GM12878 (cell line): ENCODE measurements around the gene RTL9. TPM values are rescaled to one million over a fixed set of nuclear protein-coding genes. Genes with fewer than 3 reads are reported as not detected.

Source experiments
- ATAC-seq: fragments of 200-7000 bp; cut with Tn5 transposase; 3 replicates; pipeline ENCODE4 v1.9.1; 2020; ENCODE audit warnings: mild to moderate bottlenecking, moderate library complexity
- BruUV-seq: library from RNA; stranded (reverse); fragments of 400-500 nt; replicated peaks from 2 replicates; lab custom pipeline; 2021; lab: Mats Ljungman, UMichigan
- CTCF ChIA-PET: fragments of 300-600 bp; sonication (Branson Sonifier 250); formaldehyde crosslinking; extraction: SDS; loops from one replicate; lab custom pipeline; 2021; ENCODE audit warnings: inconsistent platforms; lab: Yijun Ruan, JAX
- POLR2A ChIA-PET: fragments of 350-600 bp; formaldehyde crosslinking; extraction: SDS; loops from one replicate; lab custom pipeline; 2021; ENCODE audit warnings: inconsistent platforms; lab: Charles Lee
- RAD21 ChIA-PET: fragments of 300-600 bp; sonication (Branson Sonifier 250); formaldehyde crosslinking; loops from one replicate; lab custom pipeline; 2023; ENCODE audit warnings: antibody characterized with exemption; ENCODE audit not compliant: unreplicated experiment; lab: Charles Lee
- SMC1A ChIA-PET: fragments of 300-600 bp; sonication (Branson Sonifier 250); formaldehyde crosslinking; loops from one replicate; lab custom pipeline; 2023; ENCODE audit not compliant: unreplicated experiment, uncharacterized antibody; lab: Charles Lee
- DNase-seq: peaks from one replicate; pipeline ENCODE4 v3.0.0-alpha.2; 2011; ENCODE audit warnings: low read depth, low spot score
- FAIRE-seq: peaks from 3 replicates; lab custom pipeline; 2011; peaks lifted over from hg19 to GRCh38; lab: Jason Lieb, UNC
- H2AFZ ChIP-seq: 2 replicates; pipeline ENCODE4 v1.6.0; 2011; ENCODE audit warnings: low read depth, low read length, control low read depth; ENCODE audit not compliant: control insufficient read depth
- H3K27ac ChIP-seq: 2 replicates; pipeline ENCODE4 v1.5.1; 2011; ENCODE audit warnings: control low read depth; ENCODE audit not compliant: control insufficient read depth, insufficient read depth
- H3K27me3 ChIP-seq, 2 experiments: replicated peaks in 1 of 2; 2 replicates each; pipeline versions ENCODE4 v1.6.0 to v1.6.1; 2011; ENCODE audit warnings: low read length in 1 of 2; ENCODE audit not compliant: control insufficient read depth in 2 of 2, insufficient read depth in 2 of 2
- H3K36me3 ChIP-seq, 2 experiments: 2 replicates each; pipeline ENCODE4 v1.5.1; 2011; ENCODE audit warnings: low read length in 1 of 2; ENCODE audit not compliant: control insufficient read depth in 2 of 2, insufficient read depth in 2 of 2
- H3K4me1 ChIP-seq: 2 replicates; pipeline ENCODE4 v1.6.1; 2011; ENCODE audit warnings: mild to moderate bottlenecking, low read length, moderate library complexity, mixed read lengths; ENCODE audit not compliant: control insufficient read depth, insufficient read depth
- H3K4me2 ChIP-seq: 2 replicates; pipeline ENCODE4 v1.6.0; 2011; ENCODE audit warnings: control low read depth; ENCODE audit not compliant: control insufficient read depth, insufficient read depth
- H3K4me3 ChIP-seq: fragments of 200-600 bp; sonication (generic); 2 replicates; pipeline ENCODE4 v1.5.1; 2016
- H3K79me2 ChIP-seq: 2 replicates; pipeline ENCODE4 v1.6.0; 2011; ENCODE audit warnings: low read length; ENCODE audit not compliant: control insufficient read depth, insufficient read depth
- H3K9ac ChIP-seq: 2 replicates; pipeline ENCODE4 v1.8.0; 2011; ENCODE audit warnings: low read length, control low read depth, mixed read lengths; ENCODE audit not compliant: control insufficient read depth, insufficient read depth
- H3K9me3 ChIP-seq: replicated peaks from 3 replicates; pipeline ENCODE4 v1.5.1; 2011; ENCODE audit warnings: mild to moderate bottlenecking, low read length; ENCODE audit not compliant: control insufficient read depth, insufficient read depth
- H4K20me1 ChIP-seq: 2 replicates; pipeline ENCODE4 v1.6.0; 2011; ENCODE audit not compliant: control insufficient read depth, insufficient read depth
- CBX5 ChIP-seq: sonication (generic); IDR thresholded peaks from 2 replicates; pipeline ENCODE4 v1.6.1; 2016; ENCODE audit warnings: low read depth, moderate library complexity, mild to moderate bottlenecking, inconsistent platforms
- EP300 ChIP-seq, 2 experiments: fragments of 150-350 bp in 1 of 2; IDR thresholded peaks; 2 replicates each; pipeline ENCODE4 v1.6.1; 2011 to 2012; ENCODE audit warnings: low read depth in 2 of 2, low read length in 2 of 2, borderline replicate concordance in 1 of 2, improper control_type of control experiment in 1 of 2, inconsistent platforms in 1 of 2; ENCODE audit not compliant: control insufficient read depth in 1 of 2
- HCFC1 ChIP-seq: fragments of 150-350 bp; IDR thresholded peaks from 2 replicates; pipeline ENCODE4 v1.6.1; 2014; ENCODE audit warnings: low read length
- HDAC6 ChIP-seq: fragments of 200-600 bp; sonication (generic); IDR thresholded peaks from one replicate; pipeline ENCODE4 v1.8.0; 2017; ENCODE audit warnings: antibody characterized with exemption; ENCODE audit not compliant: unreplicated experiment
- NRF1 ChIP-seq: conservative IDR thresholded peaks from 2 replicates; pipeline ENCODE4 v1.6.1; 2011; ENCODE audit warnings: mild to moderate bottlenecking, low read depth, low read length, improper control_type of control experiment
- SIN3A ChIP-seq: IDR thresholded peaks from 2 replicates; pipeline ENCODE4 v1.6.1; 2012; ENCODE audit warnings: low read depth, low read length, improper control_type of control experiment
- SPI1 ChIP-seq: IDR thresholded peaks from 2 replicates; pipeline ENCODE4 v1.6.1; 2011; ENCODE audit warnings: low read depth, mild to moderate bottlenecking, low read length, moderate library complexity, borderline replicate concordance; ENCODE audit not compliant: insufficient read depth
- SUZ12 ChIP-seq: fragments of 200-600 bp; sonication (generic); IDR thresholded peaks from one replicate; pipeline ENCODE4 v1.6.1; 2018; ENCODE audit warnings: antibody characterized with exemption, mild to moderate bottlenecking; ENCODE audit not compliant: unreplicated experiment
- ZBTB11 ChIP-seq: fragments of 450-650 bp; formaldehyde crosslinking; IDR thresholded peaks from 2 replicates; pipeline ENCODE4 v1.5.0; 2022; ENCODE audit warnings: mild to moderate bottlenecking, missing genetic modification characterization
- ZNF217 ChIP-seq: fragments of 450-650 bp; IDR thresholded peaks from 2 replicates; pipeline ENCODE4 v1.6.1; 2017; ENCODE audit warnings: antibody characterized with exemption, mild to moderate bottlenecking
- ZNF24 ChIP-seq: fragments of 450-650 bp; IDR thresholded peaks from 2 replicates; pipeline ENCODE4 v1.6.1; 2017; ENCODE audit warnings: antibody characterized with exemption, mild to moderate bottlenecking
- ZSCAN29 ChIP-seq: fragments of 450-650 bp; IDR thresholded peaks from 2 replicates; pipeline ENCODE4 v1.6.1; 2017; ENCODE audit warnings: mild to moderate bottlenecking, moderate library complexity
- WGBS: methylation state at CpG from one replicate; pipeline ENCODE4 v1.1.6; 2016; ENCODE audit warnings: low lambda C conversion rate; ENCODE audit not compliant: insufficient replicate concordance, insufficient coverage; ENCODE audit errors: missing lambda C conversion rate; 5-methylcytosine and 5-hydroxymethylcytosine counted together
- in situ Hi-C: fragments of 300-500 bp; cut with MboI; formaldehyde crosslinking; loops from 9 replicates; pipeline ENCODE4 v1.14.3; 2018; ENCODE audit warnings: mixed read lengths
- intact Hi-C: fragments of 100-400 bp; cut with micrococcal nuclease; formaldehyde crosslinking; loops from one replicate; pipeline ENCODE4 v1.14.2; 2022; ENCODE audit not compliant: unreplicated experiment
- polyA plus RNA-seq, 11 experiments: library from polyadenylated mRNA; depleted of rRNA in 4 of 11; unstranded in 6 of 11; stranded (reverse) in 5 of 11; fragments of >200 nt; fragmentation: Nextera tagmentation in 4 of 11; fragmentation: Illumina TruSeq in 1 of 11; extraction: Ambion mirVana in 4 of 11; extraction: Trizol in 1 of 11; gene quantifications; 1 replicate in 1 of 11; 2 replicates in 10 of 11; pipeline versions ENCODE4 v1.2.1 to v1.2.3, GENCODE V29; 2011 to 2016; ENCODE audit warnings: inconsistent platforms in 2 of 11, missing spikeins in 2 of 11, low read depth in 1 of 11
- total RNA-seq, 4 experiments: library from RNA; depleted of rRNA in 3 of 4; stranded (reverse); fragments of >200 nt in 3 of 4; fragmentation: Illumina TruSeq in 1 of 4; extraction: Trizol in 1 of 4; gene quantifications; 2 replicates each; pipeline versions ENCODE4 v1.2.1 to v1.2.3, GENCODE V29; 2013 to 2021
- TF ChIP-seq, protein P1 (sequence below): fragments of 450-650 bp; IDR thresholded peaks from 2 replicates; pipeline ENCODE4 v1.6.1; 2018; ENCODE audit warnings: borderline replicate concordance, mild to moderate bottlenecking; ENCODE audit not compliant: partially characterized antibody

Gene RTL9
- total and polyA plus RNA-seq, 10 of the 15 experiments (the other 5 are each of a cell fraction or from before 2014, with no cell fraction given), result 0.05 to 1.2 (median 0.17) TPM

DNA sequence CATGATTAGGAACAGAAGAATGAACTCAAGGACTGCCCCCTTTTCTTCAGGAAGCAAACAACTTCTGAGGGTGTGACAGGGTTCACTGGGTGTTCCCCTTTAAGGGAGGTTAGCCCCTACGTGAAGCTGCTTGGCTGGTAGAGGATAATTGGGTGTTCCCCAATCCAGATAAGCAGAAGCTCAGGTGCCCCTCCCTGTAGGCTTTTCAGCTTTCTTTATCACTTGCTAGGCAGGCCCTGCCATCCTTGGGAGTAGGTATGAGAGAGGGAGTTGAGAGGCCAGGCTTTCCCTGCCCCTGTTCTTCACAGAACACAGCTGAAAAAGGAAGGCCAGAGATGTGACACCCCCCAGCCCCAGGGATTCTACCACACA lies 44.2 kb downstream of the RTL9 start (continued):
- TF ChIP-seq ZNF24 (no peak), NRF1 (no peak), SIN3A (no peak), SPI1 (no peak), HCFC1 (no peak), HDAC6 (no peak), ZBTB11 (CRISPR knock-in tag) (no peak)
- TF ChIP-seq, all 136 proteins: peak for 0

- Histone ChIP-seq H3K79me2 (no peaks in the 10 kb centered on the region), H3K4me2 (no peak overlapping the region), H2AFZ (no peak overlapping the region), H3K4me3 (no peak overlapping the region), H3K9ac (no peak overlapping the region), H3K4me1 (no peaks in the 10 kb centered on the region), H3K27ac (no peak overlapping the region), H3K27me3 (no peaks in the 10 kb centered on the region), H3K36me3 (no peaks in the 10 kb centered on the region), H4K20me1 (no peaks in the 10 kb centered on the region), H3K9me3 (no peaks in the 10 kb centered on the region)
- DNase-seq, result no peak
- POLR2A ChIA-PET, result no interaction called here
- CTCF ChIA-PET, result interaction anchor here (1.0 to 23.1 kb wide), 4 partner anchors 10 to 257 kb away, joined by 3 to 792 read pairs (median 79); no protein-coding TSS in a partner anchor
- no peak for ATAC-seq
- no TSS peak for BruUV-seq
- 49% methylated on average over 15 of the region's 15 CpGs for WGBS
- SMC1A ChIA-PET, result interaction anchor here (1.0 to 18.9 kb wide), 6 partner anchors 8 to 443 kb away, joined by 3 to 289 read pairs (median 4); no protein-coding TSS in a partner anchor
- intact Hi-C loops, result no loop called here
- no peak for FAIRE-seq
- in situ Hi-C loops, result no loop called here
- RAD21 ChIA-PET, result interaction anchor here (0.7 to 3.2 kb wide), 2 partner anchors 244 to 257 kb away, joined by 3 to 32 read pairs; no protein-coding TSS in a partner anchor
- no peak for TF ChIP-seq EP300 (IDR thresholded peaks at IDR 0.05; ENCODE audit: borderline replicate concordance in 1 of 2, control insufficient read depth in 1 of 2, low read depth in 2 of 2, low read length in 2 of 2)
- no peak for TF ChIP-seq ZNF217
- TF ChIP-seq, protein P1, sequence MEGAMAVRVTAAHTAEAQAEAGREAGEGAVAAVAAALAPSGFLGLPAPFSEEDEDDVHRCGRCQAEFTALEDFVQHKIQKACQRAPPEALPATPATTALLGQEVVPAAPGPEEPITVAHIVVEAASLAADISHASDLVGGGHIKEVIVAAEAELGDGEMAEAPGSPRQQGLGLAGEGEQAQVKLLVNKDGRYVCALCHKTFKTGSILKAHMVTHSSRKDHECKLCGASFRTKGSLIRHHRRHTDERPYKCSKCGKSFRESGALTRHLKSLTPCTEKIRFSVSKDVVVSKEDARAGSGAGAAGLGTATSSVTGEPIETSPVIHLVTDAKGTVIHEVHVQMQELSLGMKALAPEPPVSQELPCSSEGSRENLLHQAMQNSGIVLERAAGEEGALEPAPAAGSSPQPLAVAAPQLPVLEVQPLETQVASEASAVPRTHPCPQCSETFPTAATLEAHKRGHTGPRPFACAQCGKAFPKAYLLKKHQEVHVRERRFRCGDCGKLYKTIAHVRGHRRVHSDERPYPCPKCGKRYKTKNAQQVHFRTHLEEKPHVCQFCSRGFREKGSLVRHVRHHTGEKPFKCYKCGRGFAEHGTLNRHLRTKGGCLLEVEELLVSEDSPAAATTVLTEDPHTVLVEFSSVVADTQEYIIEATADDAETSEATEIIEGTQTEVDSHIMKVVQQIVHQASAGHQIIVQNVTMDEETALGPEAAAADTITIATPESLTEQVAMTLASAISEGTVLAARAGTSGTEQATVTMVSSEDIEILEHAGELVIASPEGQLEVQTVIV, result no peak
- TF ChIP-seq ZSCAN29, result no peak
- TF ChIP-seq CBX5, result no peak
- TF ChIP-seq SUZ12, result no peak
These were observed 45.0 kb downstream of the RTL9 start for GRCh38 chrX:110403441-110404238.
